GDM1 (cell line): Measurements from ENCODE around the gene NUCKS1.

Source experiments
- DNase-seq: peaks from one replicate; lab custom pipeline; 2025; lab: John Stamatoyannopoulos, UW

Gene NUCKS1

DNA sequence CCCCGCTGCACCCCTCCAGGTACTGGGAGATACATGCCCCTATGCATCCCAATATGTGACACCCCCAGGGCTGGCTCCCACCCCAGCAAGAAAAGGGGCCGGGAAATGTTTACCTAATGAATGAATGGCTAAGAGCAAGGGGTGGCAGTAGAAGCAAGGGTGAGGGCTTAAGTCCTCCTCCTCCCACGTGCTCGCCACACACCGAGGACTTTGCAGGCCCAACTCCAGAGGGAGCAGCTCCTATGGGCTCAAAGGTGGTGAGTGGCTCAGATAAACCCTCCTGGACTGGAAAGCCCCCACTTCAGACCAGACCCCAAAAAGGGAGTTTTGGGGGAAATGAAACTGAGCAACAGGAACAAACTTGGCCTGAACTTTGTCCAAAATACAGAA is 81.0 kb downstream of the NUCKS1 start:
- DNase-seq = no peak

- no peak for DNase-seq
These were observed 81.9 kb downstream of the NUCKS1 start for GRCh38 chr1:205667909-205668643.

GRCh38 chr1:205666372-205667166 is 83.4 kb downstream of the NUCKS1 start:
- no peak for DNase-seq

- no peak for DNase-seq
These were observed 84.6 kb downstream of the NUCKS1 start for GRCh38 chr1:205665201-205666045.

DNA sequence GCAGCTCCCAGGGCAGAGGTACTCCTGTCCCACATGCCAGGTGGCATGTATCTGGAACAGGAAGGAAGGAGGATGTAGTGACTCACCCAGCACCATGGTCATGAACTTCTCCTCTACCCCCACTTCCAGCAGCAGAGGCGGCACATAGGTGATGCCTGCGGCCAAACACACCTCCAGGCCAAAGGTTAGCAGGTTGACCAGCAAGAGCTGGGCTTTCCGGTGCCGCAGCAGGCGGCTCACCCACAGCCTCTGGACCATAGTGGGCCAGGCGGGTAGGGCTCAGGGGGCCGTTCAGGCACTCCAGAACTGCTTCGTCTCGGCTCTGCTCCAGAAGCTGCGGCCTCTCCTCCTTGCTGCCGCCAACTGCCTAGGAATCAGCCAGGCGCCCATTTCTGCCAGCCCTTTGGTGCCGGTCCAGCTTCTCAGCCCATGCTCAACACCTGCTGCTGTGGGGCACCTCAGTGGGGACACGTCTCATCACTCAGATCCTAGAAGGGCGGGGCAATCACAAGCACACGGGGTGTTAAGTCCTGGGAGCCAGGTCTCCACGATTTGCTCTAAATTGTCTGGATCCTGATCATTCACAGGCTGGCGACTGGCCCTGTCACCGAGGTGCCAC is 85.5 kb downstream of the NUCKS1 start:
- no peak for DNase-seq

DNA sequence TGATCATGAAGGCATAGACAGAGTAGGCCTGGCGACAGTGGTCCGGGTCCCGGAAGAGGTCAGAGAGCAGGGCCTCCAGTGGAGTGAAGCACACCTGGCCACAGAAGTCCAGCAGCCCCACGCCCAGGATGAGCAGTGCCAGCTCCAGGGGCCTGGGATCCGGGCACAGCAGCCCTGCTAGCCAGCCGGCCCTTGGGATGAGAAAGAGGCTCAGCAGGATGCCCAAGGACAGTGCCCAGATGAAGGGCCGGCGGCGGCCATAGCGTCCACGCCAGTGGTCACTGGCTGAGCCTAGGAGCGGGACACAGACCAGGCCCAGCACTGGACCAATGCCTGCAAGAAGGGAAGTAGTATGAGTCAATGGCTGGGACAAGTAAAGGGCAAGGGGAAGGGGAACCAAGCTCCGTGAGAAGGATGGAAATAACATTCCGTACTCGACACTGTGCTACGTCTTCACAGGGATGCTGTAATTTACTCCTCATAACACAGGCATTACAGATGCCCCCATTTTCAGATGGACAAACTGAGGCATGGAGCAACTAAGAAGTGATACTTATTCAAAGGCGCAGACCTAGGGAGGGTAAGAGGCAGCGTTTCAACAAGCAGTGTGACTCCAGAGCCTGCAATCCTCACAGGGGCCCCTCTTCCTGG is 86.6 kb downstream of the NUCKS1 start:
- DNase-seq = no peak
